Left lung (tissue), 10 donors: Measurements from ENCODE around the gene CACNG7. TPM values are rescaled to one million over a fixed set of nuclear protein-coding genes. Genes with fewer than 3 reads are reported as not detected.

Experiments used
- ATAC-seq: fragments of 200-7000 bp; cut with Tn5 transposase; one replicate; pipeline ENCODE4 v1.9.1; 2020; ENCODE audit warnings: moderate library complexity
- DNase-seq, 4 donors: peaks; one replicate each; pipeline ENCODE4 v3.0.0-alpha.2; 2013 to 2020
- H3K27ac ChIP-seq, 2 donors: fragments of 200-600 bp; sonication (generic) in 1 of 2; one replicate each; pipeline versions ENCODE4 v1.5.0 to v1.8.0; 2020 to 2021
- H3K27me3 ChIP-seq, 2 donors: fragments of 200-600 bp; sonication (generic) in 1 of 2; one replicate each; pipeline versions ENCODE4 v1.5.0 to v1.8.0; 2020 to 2021
- H3K36me3 ChIP-seq, 2 donors: fragments of 200-600 bp; sonication (generic) in 1 of 2; one replicate each; pipeline versions ENCODE4 v1.5.0 to v1.8.0; 2020 to 2021
- H3K4me1 ChIP-seq, 2 donors: fragments of 200-600 bp; one replicate each; pipeline ENCODE4 v1.8.0; 2021
- H3K4me3 ChIP-seq, 2 donors: fragments of 200-600 bp; sonication (generic) in 1 of 2; one replicate each; pipeline versions ENCODE4 v1.5.0 to v1.8.0; 2020 to 2021; ENCODE audit warnings: mild to moderate bottlenecking in 1 of 2
- H3K9me3 ChIP-seq, 2 donors: fragments of 200-600 bp; sonication (generic) in 1 of 2; one replicate each; pipeline versions ENCODE4 v1.5.0 to v1.8.0; 2020 to 2021
- CTCF ChIP-seq, 2 donors: fragments of 200-600 bp; sonication (generic) in 1 of 2; IDR thresholded peaks; one replicate each; pipeline versions ENCODE4 v1.5.0 to v1.8.0; 2021; ENCODE audit warnings: antibody characterized with exemption in 2 of 2
- intact Hi-C, 2 donors: fragments of 100-400 bp; cut with DNase I; formaldehyde crosslinking; loops; one replicate each; pipeline versions ENCODE4 v1.11.2 to v1.14.2; 2022
- polyA plus RNA-seq, 6 donors: library from polyadenylated mRNA; unstranded; fragments of 120-200 nt; gene quantifications; one replicate each; pipeline ENCODE4 v1.2.1, GENCODE V29; 2013; ENCODE audit not compliant: insufficient read length in 6 of 6
- total RNA-seq, 2 donors: library from RNA; stranded (reverse); fragmentation: NEBNext Ultra II Directional; extraction: Animal tissue kit (Norgen Biotek cat#: 25700); gene quantifications; one replicate each; pipeline ENCODE4 v1.2.1, GENCODE V29; 2021
- donor health status: DM: no; HTN: yes; CAD: no.
- donor health status: DM: no; HTN: no; CAD: no.

Gene CACNG7
- total and polyA plus RNA-seq, 8 donors: 0.06 TPM; not detected in 7

- DNase-seq (no peak), ATAC-seq (no peak)
- H3K27ac ChIP-seq: no peak overlapping the region
- H3K4me3 ChIP-seq: no peak overlapping the region
- H3K9me3 ChIP-seq: no peaks in the 10 kb centered on the region
- peaks cover 48 to 96% of the 10 kb centered on the region in 2 donors for H3K27me3 ChIP-seq
- TF ChIP-seq CTCF (IDR thresholded peaks at IDR 0.05): no peak
- intact Hi-C loops: loop anchor here in 1 of 2 donors (10.0 kb wide), 1 partner anchor 115 kb away; no protein-coding TSS in a partner anchor
- H3K4me1 ChIP-seq: peaks cover 0 to 21% of the 10 kb centered on the region in 2 donors
- H3K36me3 ChIP-seq: no peaks in the 10 kb centered on the region
Measured at GRCh38 chr19:53909471-53910169, 542 bp downstream of the CACNG7 start.

GRCh38 chr19:53910170-53910518, 1.1 kb downstream of the CACNG7 start:
- Histone ChIP-seq H3K4me1 (peaks cover 0 to 21% of the 10 kb centered on the region in 2 donors), H3K27me3 (peaks cover 48 to 96% of the 10 kb centered on the region in 2 donors), H3K36me3 (no peaks in the 10 kb centered on the region), H3K27ac (no peak overlapping the region), H3K4me3 (no peak overlapping the region), H3K9me3 (no peaks in the 10 kb centered on the region)
- intact Hi-C loops: no loop called here
- no peak for TF ChIP-seq CTCF (IDR thresholded peaks at IDR 0.05)
- DNase-seq (no peak), ATAC-seq (no peak)

- peak in 1 of 2 donors; percentile 14 for TF ChIP-seq CTCF (IDR thresholded peaks at IDR 0.05)
- DNase-seq (peak in 1 of 4 donors; percentile 84), ATAC-seq (no peak)
- Histone ChIP-seq H3K36me3 (no peaks in the 10 kb centered on the region), H3K4me3 (no peak overlapping the region), H3K4me1 (peaks cover 0 to 11% of the 10 kb centered on the region in 2 donors), H3K27me3 (peaks cover 33 to 88% of the 10 kb centered on the region in 2 donors), H3K9me3 (no peaks in the 10 kb centered on the region), H3K27ac (no peak overlapping the region)
- intact Hi-C loops: no loop called here
Measured at GRCh38 chr19:53912653-53913052, 3.6 kb downstream of the CACNG7 start.

GRCh38 chr19:53915000-53915399, 5.9 kb downstream of the CACNG7 start:
- H3K4me1 ChIP-seq: no peaks in the 10 kb centered on the region
- peaks cover 13 to 71% of the 10 kb centered on the region in 2 donors for H3K27me3 ChIP-seq
- H3K4me3 ChIP-seq: no peak overlapping the region
- H3K27ac ChIP-seq: no peak overlapping the region
- ATAC-seq (no peak), DNase-seq (no peak)
- TF ChIP-seq CTCF (IDR thresholded peaks at IDR 0.05): no peak
- intact Hi-C loops: no loop called here
- no peaks in the 10 kb centered on the region for H3K9me3 ChIP-seq
- no peaks in the 10 kb centered on the region for H3K36me3 ChIP-seq

- no peaks in the 10 kb centered on the region for H3K36me3 ChIP-seq
- ATAC-seq (no peak), DNase-seq (no peak)
- intact Hi-C loops: no loop called here
- no peak overlapping the region for H3K27ac ChIP-seq
- peaks cover 4 to 61% of the 10 kb centered on the region in 2 donors for H3K27me3 ChIP-seq
- H3K4me1 ChIP-seq: no peaks in the 10 kb centered on the region
- TF ChIP-seq CTCF (IDR thresholded peaks at IDR 0.05): no peak
- H3K4me3 ChIP-seq: no peak overlapping the region
- H3K9me3 ChIP-seq: no peaks in the 10 kb centered on the region
Measured at GRCh38 chr19:53916004-53916403, 6.9 kb downstream of the CACNG7 start.
